SU-DHL-6 (cell line): ENCODE data around the gene SINHCAF.

Experiments used
- EZH2phosphoT487 ChIP-seq: fragments of 200-600 bp; sonication (generic), shearing (Covaris generic); conservative IDR thresholded peaks from 2 replicates; pipeline ENCODE4 v1.6.1; 2018; ENCODE audit warnings: mild to moderate bottlenecking, antibody characterized with exemption, low read length, moderate library complexity, mixed read lengths
- TF ChIP-seq, protein P1 (sequence below): fragments of 200-600 bp; sonication (generic); IDR thresholded peaks from one replicate; pipeline ENCODE4 v1.5.1; 2017; ENCODE audit warnings: antibody characterized with exemption, mild to moderate bottlenecking, low read length, moderate library complexity; ENCODE audit not compliant: insufficient read depth, poor library complexity, severe bottlenecking

DNA sequence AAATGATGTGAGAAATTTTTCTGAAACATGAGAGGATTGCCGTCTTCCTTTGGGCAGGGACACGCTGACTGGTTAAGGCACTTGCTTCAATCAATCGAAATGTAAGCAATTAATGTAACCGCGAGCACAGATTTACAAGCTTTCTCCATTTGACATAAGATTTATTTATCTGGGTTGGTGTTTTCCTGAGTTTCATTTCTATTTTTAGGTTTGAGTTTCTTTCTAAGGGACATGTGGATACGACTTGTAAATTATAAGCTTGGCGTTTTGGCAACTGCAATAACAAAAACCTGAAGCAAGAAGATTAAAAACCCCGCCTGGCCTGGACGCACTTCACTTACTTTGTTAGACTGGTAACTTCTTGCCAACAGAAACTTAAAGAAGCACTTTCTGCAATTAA is 20.3 kb upstream of the SINHCAF start:
- TF ChIP-seq, protein P1, sequence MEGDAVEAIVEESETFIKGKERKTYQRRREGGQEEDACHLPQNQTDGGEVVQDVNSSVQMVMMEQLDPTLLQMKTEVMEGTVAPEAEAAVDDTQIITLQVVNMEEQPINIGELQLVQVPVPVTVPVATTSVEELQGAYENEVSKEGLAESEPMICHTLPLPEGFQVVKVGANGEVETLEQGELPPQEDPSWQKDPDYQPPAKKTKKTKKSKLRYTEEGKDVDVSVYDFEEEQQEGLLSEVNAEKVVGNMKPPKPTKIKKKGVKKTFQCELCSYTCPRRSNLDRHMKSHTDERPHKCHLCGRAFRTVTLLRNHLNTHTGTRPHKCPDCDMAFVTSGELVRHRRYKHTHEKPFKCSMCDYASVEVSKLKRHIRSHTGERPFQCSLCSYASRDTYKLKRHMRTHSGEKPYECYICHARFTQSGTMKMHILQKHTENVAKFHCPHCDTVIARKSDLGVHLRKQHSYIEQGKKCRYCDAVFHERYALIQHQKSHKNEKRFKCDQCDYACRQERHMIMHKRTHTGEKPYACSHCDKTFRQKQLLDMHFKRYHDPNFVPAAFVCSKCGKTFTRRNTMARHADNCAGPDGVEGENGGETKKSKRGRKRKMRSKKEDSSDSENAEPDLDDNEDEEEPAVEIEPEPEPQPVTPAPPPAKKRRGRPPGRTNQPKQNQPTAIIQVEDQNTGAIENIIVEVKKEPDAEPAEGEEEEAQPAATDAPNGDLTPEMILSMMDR: no peak
- TF ChIP-seq EZH2phosphoT487: no peak
